T47D (cell line): Measurements from ENCODE around the gene ARID2.

Experiments used
- DNase-seq, 2 experiments: peaks; one replicate each; pipeline versions ENCODE4 v3.0.0 to v3.0.0-alpha.2; 2011 to 2012; ENCODE audit warnings: low read depth in 1 of 2, low spot score in 1 of 2
- JUND ChIP-seq: IDR thresholded peaks from 2 replicates; pipeline ENCODE4 v1.6.1; 2012; ENCODE audit warnings: low read depth
- in situ Hi-C: cut with HindIII; loops from 2 replicates; pipeline ENCODE4 v1.10.0; 2016; ENCODE audit warnings: low sequenced_read_pairs, low pct_unique_long_range_greater_than_20kb

ARID2 gene

GRCh38 chr12:45853550-45853949, 124.0 kb downstream of the ARID2 start:
- no peak for DNase-seq
- TF ChIP-seq JUND = no peak
- in situ Hi-C loops = no loop called here

- in situ Hi-C loops = no loop called here
- DNase-seq = no peak
- no peak for TF ChIP-seq JUND
These were observed 133.8 kb downstream of the ARID2 start for GRCh38 chr12:45863332-45863731.

GRCh38 chr12:45866299-45866698, 136.8 kb downstream of the ARID2 start:
- in situ Hi-C loops = no loop called here
- no peak for TF ChIP-seq JUND

GRCh38 chr12:45872446-45872845, 142.9 kb downstream of the ARID2 start:
- in situ Hi-C loops = no loop called here
- no peak for DNase-seq
- TF ChIP-seq JUND = no peak

More at GRCh38 chr12:45866299-45866698, 136.8 kb downstream of the ARID2 start:
- DNase-seq = no peak

GRCh38 chr12:45877069-45877468, 147.6 kb downstream of the ARID2 start:
- DNase-seq = no peak
- in situ Hi-C loops = no loop called here
- no peak for TF ChIP-seq JUND

- in situ Hi-C loops = no loop called here
- peak; percentile 54 for TF ChIP-seq JUND
- DNase-seq = peak in 1 of 2 experiments; percentile 79
These were observed 149.2 kb downstream of the ARID2 start for GRCh38 chr12:45878630-45879255.

- no peak for DNase-seq
- TF ChIP-seq JUND = no peak
These were observed 149.9 kb downstream of the ARID2 start for GRCh38 chr12:45879363-45879895.

GRCh38 chr12:45880533-45880932, 151.0 kb downstream of the ARID2 start:
- in situ Hi-C loops = no loop called here
- DNase-seq = no peak
- no peak for TF ChIP-seq JUND

More at GRCh38 chr12:45879363-45879895, 149.9 kb downstream of the ARID2 start:
- in situ Hi-C loops = no loop called here

GRCh38 chr12:45883187-45883586, 153.7 kb downstream of the ARID2 start:
- TF ChIP-seq JUND = no peak
- in situ Hi-C loops = no loop called here
- DNase-seq = no peak

- in situ Hi-C loops = no loop called here
- no peak for DNase-seq
- no peak for TF ChIP-seq JUND
These were observed 157.2 kb downstream of the ARID2 start for GRCh38 chr12:45886685-45887084.

GRCh38 chr12:45887544-45887943, 158.0 kb downstream of the ARID2 start:
- no peak for DNase-seq
- TF ChIP-seq JUND = no peak
- in situ Hi-C loops = no loop called here

- in situ Hi-C loops = no loop called here
- DNase-seq = no peak
- TF ChIP-seq JUND = no peak
These were observed 160.8 kb downstream of the ARID2 start for GRCh38 chr12:45890276-45890675.

GRCh38 chr12:45893240-45893639, 163.7 kb downstream of the ARID2 start:
- no peak for DNase-seq
- in situ Hi-C loops = no loop called here
- TF ChIP-seq JUND = no peak

- in situ Hi-C loops = no loop called here
- TF ChIP-seq JUND = no peak
- no peak for DNase-seq
These were observed 166.5 kb downstream of the ARID2 start for GRCh38 chr12:45895961-45896360.
